GM21576 (cell line): Measurements from ENCODE around the gene SH3BGRL2.
"Not testable (repeated sequence)": the region's sequence is repeated elsewhere in the genome, so short reads cannot be mapped to it uniquely, and the experiment has no call there.

ENCODE experiments used
- ATAC-seq: cut with Tn5 transposase; IDR thresholded peaks from one replicate; pipeline ENCODE4 v1.9.1; 2021; ENCODE audit warnings: mild to moderate bottlenecking, moderate library complexity; ENCODE audit not compliant: unreplicated experiment

Gene SH3BGRL2

DNA sequence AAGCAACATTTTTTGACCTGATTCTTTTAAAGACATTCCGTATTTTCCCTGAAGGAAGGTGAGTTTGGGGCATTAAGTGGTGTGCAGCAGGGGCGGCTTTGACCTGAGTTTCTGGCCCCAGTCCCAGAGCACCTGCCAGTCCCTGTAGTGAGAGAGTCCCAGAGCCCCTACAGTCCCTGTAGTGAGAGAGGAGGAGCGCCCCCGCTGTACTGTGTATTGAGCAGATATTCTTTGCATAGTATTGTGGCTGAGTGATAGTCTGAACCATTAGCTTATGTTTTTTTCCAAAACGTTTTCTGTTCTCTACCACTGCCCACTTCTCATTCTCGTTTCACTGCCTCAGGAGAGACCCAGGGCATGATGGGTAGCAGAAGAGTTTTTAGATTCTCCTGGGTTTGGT is 17.2 kb upstream of the SH3BGRL2 start:
- ATAC-seq = no peak

DNA sequence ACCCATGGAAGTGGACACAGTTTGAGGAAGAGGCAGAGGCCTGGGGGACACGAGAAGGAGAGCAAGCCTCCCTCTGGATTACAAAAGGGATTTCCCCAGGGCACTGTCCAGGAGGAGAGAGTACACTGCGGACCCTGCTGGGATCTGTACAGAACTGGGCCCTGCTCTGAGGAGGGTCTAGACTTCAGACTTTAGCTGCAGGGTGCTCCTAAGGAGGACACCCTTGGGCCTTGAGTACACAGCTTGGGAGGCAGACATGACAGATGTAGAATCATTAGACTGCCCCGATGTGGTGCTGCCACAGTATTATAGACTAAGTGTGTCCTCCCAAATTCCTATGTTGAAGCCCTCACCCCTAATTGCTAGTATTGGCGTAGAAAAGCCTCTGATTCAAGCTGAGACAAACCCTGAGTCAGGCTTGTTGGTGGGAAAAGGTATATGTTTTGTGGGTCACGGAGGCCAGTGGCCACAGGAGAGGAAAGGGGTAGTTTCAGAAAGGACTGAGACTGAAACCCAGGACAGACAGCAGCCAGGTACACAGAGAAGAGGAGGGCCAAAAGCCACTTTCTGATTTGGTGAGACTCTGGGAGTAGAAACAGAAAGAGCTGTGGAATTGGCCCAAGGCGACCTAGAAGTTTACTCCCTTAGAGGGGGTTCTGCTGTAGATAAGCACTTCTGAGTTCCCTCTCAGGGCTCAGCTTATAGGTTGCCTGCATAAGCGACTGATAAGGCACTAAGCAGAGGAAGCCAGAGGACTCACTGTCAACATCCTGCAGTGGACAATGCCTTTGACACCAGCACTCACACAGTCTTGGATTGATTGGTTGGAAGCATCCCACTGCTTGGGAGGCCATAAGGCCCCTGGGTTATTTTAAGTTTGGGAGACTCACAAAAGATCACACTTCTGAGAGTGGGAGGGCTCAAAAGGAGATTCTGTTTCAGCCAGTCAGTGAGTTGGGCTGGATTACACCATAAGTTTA is 16.5 kb upstream of the SH3BGRL2 start:
- ATAC-seq = no peak

DNA sequence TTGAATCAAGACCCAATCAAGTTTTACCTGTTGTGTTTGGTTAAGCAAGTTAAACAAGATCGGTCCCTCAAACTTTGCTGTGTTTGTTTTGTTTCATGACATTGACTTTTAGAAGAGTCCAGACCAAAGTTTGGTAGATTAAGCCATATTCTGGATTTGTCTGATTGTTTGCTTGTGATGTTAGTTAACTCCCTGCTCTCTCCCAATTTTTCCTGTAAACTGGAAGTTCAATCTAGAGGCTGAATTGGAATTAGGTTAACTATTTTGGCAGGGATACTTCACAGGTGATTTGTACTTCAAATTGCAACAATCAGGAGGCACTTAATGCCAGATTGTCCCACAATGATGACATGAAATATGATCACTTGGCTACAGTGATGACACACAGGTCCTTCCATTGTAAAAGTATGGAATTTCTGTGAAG is 13.6 kb upstream of the SH3BGRL2 start:
- ATAC-seq = no peak

DNA sequence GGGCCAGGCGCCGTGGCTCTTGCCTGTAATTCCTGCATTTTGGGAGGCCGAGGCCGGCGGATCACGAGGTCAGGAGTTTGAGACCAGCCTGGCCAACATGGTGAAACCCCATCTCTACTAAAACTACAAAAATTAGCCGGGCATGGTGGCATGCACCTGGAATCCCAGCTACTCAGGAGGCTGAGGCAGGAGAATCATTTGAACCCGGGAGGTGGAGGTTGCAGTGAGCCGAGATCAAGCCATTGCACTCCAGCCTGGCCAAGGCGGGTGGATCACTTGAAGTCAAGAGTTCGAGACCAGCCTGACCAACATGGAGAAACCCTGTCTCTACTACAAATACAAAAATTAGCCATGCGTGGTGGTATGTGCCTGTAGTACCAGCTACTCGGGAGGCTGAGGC is 12.7 kb upstream of the SH3BGRL2 start:
- not testable (repeated sequence) for ATAC-seq

DNA sequence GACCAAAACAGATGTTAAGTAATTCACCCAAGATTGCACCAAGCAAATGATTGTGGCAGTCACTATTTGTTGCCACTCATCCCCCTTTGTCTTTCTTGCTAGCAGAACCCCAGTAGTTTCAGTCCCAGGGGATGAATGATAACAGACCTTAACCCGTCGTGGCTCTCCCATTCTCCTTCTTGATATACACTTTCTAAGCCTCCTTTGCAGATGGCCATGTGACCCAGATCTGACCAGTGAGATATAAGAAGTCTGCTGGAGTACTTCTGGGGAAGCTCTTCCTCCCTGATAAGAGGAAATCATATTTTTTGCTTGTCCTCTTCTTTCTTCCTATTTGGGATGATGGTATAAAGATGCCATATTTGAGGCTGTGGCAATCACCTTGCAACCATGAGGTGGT is 9.6 kb upstream of the SH3BGRL2 start:
- ATAC-seq = no peak

DNA sequence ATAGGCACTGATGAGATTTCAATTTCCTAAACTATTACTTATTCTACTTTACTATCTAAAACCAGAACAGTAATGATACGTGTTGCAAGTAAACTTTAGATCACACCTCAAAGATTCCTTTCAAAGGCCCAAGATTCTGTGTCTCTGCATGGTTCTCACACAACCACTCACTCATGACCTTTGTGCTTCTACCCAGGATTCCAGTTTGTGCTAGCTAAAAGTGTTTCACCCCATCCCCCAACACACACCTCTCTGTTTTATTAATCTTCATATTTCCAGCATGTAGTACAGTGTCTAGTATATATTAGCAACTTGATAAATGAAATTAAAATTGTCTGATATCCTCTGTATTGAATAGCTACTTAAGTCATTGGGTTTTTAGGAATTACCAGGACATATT is 8.8 kb upstream of the SH3BGRL2 start:
- ATAC-seq = no peak

DNA sequence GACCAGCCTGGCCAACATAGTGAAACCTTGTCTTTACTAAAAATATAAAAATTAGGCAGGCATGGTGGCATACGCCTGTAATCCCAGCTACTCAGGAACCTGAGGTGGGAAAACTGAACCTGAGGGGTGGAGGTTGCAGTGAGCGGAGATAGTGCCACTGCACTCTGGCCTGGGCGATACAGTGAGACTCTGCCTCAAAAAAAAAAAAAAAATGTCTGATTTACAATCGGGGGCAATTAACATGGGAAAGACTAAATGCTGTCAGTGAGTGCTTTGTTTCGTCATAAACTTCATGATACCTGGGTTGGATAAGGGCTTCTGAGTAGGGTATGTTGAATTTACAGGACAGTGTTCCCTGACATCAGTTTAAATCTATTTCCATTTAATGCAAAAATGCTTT is 8.0 kb upstream of the SH3BGRL2 start:
- no peak for ATAC-seq

DNA sequence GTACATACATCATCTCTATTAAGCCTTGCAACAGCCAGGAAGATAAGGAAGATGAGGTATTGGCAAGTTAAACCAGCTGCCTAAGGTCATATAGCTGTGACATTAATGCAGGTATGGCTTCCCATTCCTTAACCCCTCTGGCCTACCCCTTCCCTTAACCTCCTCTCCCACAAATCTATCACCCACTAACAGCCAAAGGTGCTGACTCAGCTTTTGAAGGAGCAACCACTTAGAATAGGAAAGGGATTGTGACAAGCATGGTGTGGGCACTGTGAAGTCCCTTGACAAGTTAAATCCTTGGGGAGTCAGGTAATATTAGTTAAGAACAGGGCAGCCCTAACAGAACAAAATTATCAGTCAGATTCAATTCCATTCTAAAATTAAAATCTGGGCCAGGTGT is 5.4 kb upstream of the SH3BGRL2 start:
- ATAC-seq = no peak

DNA sequence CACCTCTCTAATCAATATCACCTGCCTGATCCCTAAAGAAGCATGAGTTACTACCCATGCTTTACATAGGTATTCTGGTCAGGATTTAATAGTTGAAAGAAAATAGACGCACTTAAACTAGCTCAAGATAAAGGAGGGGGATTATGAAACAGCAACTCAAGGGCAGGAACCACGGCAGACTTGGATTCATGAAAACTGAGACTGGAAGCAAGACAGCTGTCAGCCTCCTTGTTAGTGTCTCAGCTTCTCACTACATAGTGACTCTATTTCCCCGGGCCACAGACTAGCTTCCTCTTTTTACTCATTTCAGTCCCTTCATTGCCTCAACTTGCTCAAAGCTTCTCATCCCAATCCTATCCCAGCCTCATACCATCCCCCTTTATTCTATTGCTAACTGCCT is 4.3 kb upstream of the SH3BGRL2 start:
- no peak for ATAC-seq

DNA sequence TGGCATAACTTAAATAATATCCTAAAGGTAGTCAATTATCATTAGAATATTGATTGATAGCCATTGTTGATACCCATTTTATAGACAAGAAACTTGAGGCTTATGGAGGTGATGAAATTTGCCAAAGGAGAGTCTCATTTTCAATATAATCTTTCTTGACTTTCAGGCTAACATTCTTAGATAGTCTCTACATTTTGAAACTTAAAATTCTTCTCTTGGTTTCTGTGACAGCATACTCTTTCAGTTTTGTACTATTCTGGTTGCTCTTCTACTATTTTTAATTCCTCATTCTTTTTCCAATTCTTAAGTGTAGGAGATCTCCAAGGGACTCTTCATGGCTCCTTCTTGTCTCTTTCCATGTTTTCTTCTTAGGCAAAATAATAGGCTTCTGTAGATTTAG is 3.7 kb upstream of the SH3BGRL2 start:
- no peak for ATAC-seq

DNA sequence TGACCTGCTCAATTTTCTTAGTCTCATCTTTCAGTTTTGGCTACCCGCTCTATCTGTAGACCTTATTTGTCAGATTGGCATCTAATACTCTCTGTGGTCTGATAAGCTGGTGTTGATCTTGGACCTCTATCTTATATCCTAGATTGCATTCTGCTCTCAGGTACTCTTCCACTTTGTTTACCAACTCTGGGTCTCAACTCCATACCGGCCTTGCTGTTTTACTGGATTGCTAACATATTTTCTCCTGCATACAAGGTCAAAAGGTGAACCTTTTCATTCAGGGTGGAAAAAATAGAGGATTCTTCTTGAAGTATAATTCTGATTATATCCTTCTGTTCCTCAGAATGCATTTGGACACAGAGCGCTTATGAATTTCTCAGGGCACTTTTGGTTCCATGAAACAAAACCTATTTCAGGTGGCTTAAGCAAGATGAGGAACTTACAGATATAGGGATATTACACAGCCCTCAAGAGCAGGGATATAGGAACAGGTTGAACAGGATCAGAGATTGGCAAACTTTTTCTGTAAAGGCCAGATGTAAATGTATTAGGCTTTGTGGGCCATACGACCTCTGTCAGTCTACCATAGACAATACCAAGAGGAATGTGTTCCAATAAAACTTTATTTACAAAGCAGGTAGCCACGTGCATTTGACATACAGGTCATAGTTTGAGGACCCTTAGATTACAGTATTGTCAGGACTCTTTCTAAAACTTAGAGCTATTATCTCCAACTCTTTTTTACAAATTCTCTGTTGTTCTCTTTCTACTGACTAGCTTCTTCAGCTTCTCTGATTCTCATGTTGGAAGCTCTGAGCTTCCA is 2.5 kb upstream of the SH3BGRL2 start:
- no peak for ATAC-seq

DNA sequence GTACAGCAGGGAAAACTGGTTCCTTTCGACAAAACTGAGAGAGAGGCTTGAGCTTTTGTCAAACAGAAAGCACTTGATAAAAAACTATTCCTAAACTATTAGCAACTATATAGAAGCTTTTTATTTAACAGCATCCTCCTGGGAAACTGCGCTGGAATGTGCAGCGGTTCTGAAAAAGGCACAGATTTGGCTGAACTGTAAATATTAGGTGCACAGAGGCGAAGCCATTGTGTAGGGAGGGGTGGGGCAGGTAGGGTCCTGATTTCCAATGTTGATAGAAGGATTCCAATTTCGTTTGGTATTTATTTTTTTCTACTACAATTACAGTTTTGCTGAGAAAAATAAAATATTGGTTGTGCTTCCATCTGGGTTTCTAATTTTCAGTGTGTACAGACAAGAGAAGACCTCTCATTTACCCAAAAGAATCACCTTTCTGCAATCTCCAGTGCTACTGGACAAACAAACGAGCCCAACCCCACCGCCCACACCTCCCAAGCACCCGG is 698 bp upstream of the SH3BGRL2 start:
- no peak for ATAC-seq

DNA sequence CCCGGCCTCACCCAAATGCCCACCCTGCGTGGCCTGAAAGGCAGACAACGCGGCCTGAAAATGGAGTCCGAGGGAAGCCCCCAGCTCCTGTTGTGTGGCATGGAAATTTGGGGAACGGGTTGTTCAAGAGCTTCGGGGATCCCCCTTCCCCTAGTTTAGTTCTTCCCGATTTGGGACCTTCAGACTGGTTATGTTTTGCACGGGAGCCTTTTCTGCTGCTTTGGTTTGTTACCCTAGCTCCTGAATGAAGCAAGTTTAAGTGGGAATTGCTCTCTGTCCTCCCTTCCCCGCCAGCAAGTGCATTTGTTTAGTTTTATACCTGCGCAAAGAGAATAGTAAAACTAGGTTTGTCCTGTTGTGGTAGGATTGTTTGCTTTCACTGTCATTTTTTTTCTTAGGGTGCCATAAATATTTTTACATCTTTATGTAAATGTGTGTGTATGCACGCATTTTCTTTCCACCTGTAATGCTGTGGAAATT is 604 bp downstream of the SH3BGRL2 start:
- no peak for ATAC-seq

DNA sequence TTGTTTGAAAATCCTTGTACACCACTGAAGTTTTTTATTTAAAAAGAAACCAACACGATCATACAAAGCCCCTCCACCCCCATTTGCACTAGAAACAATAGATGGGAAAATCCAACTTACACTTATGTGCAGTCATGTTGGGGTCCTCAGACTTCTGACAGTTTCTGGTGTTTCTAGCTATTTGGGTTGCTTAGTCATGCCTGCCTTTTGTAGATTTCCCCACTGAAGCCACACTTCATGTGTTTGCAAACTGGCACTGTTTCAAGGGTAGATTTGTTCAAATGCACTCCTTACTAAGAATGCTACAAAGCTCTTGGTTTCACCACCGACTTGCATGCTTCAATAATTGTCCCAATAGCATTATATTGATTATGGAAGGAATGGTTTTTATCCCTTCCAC is 1.5 kb downstream of the SH3BGRL2 start:
- no peak for ATAC-seq

DNA sequence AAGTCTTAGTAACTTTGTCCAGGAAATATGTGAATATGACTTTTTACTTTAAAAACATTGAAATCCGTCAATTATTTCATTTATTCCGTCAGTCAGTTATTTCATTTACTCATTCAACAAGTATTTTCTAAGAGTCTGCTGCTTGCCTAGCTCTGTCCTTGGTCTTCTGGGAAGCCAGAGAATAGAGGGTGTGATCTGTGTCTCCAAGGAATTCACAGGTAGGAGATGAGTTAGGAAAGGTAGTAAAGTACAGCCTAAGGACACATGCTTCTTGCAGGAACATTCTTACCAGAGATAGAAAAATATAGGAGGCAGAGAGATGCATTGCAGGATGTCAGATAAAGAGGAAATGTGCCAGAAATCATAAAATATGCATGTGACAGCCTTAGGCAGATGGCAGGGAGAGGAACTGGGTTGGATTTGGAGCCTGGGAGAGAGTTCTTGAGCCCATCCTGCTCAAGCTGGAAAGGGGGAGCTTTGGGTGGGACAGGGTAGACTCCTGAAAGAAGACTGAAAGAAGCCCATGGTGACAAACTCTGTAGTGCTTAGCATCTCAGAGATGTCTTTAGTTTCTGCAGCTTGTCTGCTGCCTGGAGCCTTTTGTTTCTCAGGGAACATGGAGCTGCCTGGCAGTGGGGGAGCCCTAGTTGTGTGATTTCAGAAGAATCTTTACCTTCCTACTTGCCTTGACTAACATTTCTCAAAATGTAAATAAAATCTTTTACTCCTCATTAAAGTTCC is 3.5 kb downstream of the SH3BGRL2 start:
- no peak for ATAC-seq

DNA sequence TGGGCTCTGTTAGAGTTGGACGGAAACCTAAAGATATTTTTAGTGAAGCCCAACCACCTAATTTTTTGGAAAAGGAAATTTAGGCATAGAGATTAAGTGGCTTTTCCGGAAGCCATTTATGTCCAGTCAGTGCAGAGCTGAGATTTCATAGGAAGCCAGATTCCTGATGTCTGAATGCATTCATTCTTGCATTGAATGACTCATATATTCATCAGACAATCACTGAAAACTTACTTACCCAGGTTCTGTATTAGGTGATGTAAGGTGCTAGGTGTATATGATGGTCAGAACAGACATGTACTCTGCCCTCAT is 4.1 kb downstream of the SH3BGRL2 start:
- no peak for ATAC-seq

DNA sequence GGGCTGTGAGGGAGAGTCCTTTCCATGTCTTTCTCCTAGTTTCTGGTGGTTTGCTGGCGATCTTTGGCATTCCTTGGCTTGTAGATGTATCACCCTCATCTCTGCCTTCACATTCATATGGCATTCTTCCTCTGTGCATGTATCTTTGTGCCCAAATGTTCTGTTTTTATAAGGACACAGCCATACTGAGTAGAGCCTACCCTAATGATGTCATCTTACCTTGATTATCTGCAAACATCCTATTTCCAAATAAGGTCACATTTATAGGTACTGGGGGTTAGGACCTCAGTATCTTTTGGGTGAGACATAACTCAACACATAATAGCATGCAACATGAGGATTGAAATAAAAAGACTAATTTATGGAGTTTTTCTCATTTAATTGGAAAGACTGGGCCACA is 5.5 kb downstream of the SH3BGRL2 start:
- ATAC-seq = no peak

DNA sequence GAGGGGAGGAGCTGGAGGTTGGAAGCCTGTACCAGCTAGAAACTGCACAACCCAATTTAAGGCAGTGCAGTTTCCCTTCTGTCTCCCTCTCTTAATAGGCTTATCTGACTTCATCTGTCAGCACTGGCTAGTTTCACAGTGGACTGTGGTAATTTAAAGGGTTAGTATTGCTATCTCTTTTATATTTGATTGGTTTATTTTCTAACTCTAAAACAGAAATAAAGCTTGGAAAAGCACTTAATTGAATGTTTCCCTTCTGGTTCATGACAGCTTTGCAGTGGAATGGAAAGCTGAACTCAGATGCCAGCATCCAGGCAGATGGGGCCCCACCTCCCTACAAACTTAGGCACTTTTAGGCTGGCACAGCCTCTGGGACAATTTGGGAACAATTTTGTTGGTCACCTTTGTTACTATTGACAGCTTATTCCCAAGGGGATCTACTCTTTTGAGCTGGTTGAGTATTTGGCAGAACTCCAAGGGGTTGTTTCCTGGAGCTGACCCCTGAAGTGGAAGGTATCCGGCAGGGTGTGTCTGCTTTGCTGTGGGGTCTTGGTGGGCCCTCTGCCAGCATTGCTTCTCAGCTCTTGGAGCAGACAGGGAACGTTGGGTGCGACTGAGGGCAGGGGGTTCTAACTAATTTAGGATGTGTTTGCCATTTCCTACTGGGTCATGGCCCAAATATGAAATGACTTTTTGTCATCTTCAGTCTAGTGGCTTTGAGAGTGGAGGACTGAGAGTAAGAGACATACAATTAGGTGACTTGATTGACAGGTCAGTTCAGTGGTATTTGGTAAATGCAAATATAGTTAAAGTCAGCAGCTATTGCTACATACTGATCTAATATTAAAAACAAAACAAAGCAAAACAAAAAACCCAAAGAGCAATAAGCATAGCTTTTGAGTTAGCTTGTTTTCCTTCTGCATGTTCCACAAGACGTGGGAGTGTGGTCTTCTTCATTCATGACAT is 9.3 kb downstream of the SH3BGRL2 start:
- no peak for ATAC-seq

DNA sequence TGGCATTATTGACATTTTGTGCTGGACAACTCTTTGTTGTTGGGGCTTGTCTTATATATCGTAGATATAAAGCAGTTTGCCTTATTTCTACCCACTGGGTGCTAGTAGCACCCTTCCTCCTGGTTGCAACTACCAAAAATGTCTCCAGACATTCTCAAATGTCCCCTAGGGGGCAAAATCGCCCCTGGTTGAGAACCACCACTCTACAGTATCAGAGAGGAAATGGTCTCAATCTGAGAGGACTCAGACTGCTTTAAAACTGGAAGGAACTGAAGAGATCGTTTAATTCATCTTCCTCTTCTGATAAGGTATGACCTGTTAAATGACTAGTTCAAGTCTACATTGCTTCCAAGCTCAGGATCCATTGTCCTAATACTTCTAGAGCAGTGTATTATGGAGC is 14.9 kb downstream of the SH3BGRL2 start:
- ATAC-seq = peak; percentile 71

DNA sequence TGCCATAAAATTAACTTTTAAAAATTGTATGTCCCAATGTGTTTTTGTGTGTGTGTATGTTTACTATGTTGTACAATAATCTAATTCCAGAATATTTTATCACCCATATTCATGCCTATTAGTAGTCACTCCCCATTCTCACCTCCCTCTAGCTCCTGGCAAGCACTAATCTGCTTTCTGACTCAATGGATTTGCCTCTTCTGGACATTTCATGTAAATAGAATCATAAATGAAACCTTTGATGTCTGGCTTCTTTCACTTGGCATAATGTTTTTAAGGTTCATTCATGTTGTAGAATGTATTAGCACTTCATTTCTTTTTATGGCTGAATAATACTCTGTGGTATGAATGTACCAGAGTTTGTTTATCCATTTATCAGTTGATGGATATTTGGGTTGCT is 15.4 kb downstream of the SH3BGRL2 start:
- ATAC-seq = no peak
